ENCODE data around the gene PRCC.

The PRCC gene

GRCh38 chr1:156845055-156845952 lies 78.0 kb downstream of the PRCC start:
- TF ChIP-seq POLR2AphosphoS5 (IDR thresholded peaks at IDR 0.05; ENCODE audit: low read depth, low read length), result no peak
- no peak for TF ChIP-seq TAF1 (IDR thresholded peaks at IDR 0.05; ENCODE audit: borderline replicate concordance, insufficient read depth, low read length)
- no peak for TF ChIP-seq FOXP2 (optimal IDR thresholded peaks at IDR 0.05; ENCODE audit: borderline replicate concordance, extremely low read depth, extremely low read length, insufficient read depth)
- TF ChIP-seq SIN3A (IDR thresholded peaks at IDR 0.05; ENCODE audit: borderline replicate concordance, insufficient read depth, low read length), result no peak
- TF ChIP-seq, protein P1, sequence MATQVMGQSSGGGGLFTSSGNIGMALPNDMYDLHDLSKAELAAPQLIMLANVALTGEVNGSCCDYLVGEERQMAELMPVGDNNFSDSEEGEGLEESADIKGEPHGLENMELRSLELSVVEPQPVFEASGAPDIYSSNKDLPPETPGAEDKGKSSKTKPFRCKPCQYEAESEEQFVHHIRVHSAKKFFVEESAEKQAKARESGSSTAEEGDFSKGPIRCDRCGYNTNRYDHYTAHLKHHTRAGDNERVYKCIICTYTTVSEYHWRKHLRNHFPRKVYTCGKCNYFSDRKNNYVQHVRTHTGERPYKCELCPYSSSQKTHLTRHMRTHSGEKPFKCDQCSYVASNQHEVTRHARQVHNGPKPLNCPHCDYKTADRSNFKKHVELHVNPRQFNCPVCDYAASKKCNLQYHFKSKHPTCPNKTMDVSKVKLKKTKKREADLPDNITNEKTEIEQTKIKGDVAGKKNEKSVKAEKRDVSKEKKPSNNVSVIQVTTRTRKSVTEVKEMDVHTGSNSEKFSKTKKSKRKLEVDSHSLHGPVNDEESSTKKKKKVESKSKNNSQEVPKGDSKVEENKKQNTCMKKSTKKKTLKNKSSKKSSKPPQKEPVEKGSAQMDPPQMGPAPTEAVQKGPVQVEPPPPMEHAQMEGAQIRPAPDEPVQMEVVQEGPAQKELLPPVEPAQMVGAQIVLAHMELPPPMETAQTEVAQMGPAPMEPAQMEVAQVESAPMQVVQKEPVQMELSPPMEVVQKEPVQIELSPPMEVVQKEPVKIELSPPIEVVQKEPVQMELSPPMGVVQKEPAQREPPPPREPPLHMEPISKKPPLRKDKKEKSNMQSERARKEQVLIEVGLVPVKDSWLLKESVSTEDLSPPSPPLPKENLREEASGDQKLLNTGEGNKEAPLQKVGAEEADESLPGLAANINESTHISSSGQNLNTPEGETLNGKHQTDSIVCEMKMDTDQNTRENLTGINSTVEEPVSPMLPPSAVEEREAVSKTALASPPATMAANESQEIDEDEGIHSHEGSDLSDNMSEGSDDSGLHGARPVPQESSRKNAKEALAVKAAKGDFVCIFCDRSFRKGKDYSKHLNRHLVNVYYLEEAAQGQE (IDR thresholded peaks at IDR 0.05; ENCODE audit: insufficient read depth in 1 of 2, low read depth in 2 of 2, low read length in 2 of 2), result no peak

- TF ChIP-seq TAF1 (IDR thresholded peaks at IDR 0.05; ENCODE audit: borderline replicate concordance, insufficient read depth, low read length), result no peak
- no peak for TF ChIP-seq POLR2AphosphoS5 (IDR thresholded peaks at IDR 0.05; ENCODE audit: low read depth, low read length)
- no peak for TF ChIP-seq SIN3A (IDR thresholded peaks at IDR 0.05; ENCODE audit: borderline replicate concordance, insufficient read depth, low read length)
- no peak for TF ChIP-seq FOXP2 (optimal IDR thresholded peaks at IDR 0.05; ENCODE audit: borderline replicate concordance, extremely low read depth, extremely low read length, insufficient read depth)
- TF ChIP-seq, protein P1 (IDR thresholded peaks at IDR 0.05; ENCODE audit: insufficient read depth in 1 of 2, low read depth in 2 of 2, low read length in 2 of 2), result no peak
Observed at GRCh38 chr1:156845953-156846545, 78.7 kb downstream of the PRCC start.

GRCh38 chr1:156846643-156847042 lies 79.3 kb downstream of the PRCC start:
- TF ChIP-seq, protein P1 (IDR thresholded peaks at IDR 0.05; ENCODE audit: insufficient read depth in 1 of 2, low read depth in 2 of 2, low read length in 2 of 2), result no peak
- no peak for TF ChIP-seq SIN3A (IDR thresholded peaks at IDR 0.05; ENCODE audit: borderline replicate concordance, insufficient read depth, low read length)
- no peak for TF ChIP-seq TAF1 (IDR thresholded peaks at IDR 0.05; ENCODE audit: borderline replicate concordance, insufficient read depth, low read length)
- TF ChIP-seq FOXP2 (optimal IDR thresholded peaks at IDR 0.05; ENCODE audit: borderline replicate concordance, extremely low read depth, extremely low read length, insufficient read depth), result no peak
- no peak for TF ChIP-seq POLR2AphosphoS5 (IDR thresholded peaks at IDR 0.05; ENCODE audit: low read depth, low read length)

GRCh38 chr1:156847591-156848460 lies 80.5 kb downstream of the PRCC start:
- TF ChIP-seq, protein P1 (IDR thresholded peaks at IDR 0.05; ENCODE audit: insufficient read depth in 1 of 2, low read depth in 2 of 2, low read length in 2 of 2), result no peak
- TF ChIP-seq TAF1 (IDR thresholded peaks at IDR 0.05; ENCODE audit: borderline replicate concordance, insufficient read depth, low read length) (no peak), SIN3A (IDR thresholded peaks at IDR 0.05; ENCODE audit: borderline replicate concordance, insufficient read depth, low read length) (no peak), POLR2AphosphoS5 (IDR thresholded peaks at IDR 0.05; ENCODE audit: low read depth, low read length) (no peak), FOXP2 (optimal IDR thresholded peaks at IDR 0.05; ENCODE audit: borderline replicate concordance, extremely low read depth, extremely low read length, insufficient read depth) (no peak)
